ENCODE measurements around the gene PRKCD.

The PRKCD gene

DNA sequence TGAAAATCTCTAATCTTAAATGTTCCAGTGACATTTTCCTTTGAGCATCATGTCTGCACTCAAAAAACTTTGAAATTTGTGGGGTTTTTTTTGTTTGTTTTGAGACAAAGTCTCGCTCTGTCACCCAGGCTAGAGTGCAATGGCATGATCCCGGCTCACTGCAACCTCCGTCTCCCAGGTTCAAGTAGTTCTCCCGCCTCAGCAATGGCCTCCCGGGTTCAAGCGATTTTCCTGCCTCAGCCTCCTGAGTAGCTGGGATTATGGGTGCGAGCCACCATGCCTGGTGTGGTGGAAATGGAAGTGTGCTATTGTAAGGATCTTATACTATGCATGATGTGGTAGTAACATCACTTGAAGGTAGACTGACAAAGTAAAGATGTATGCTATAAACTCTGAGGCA is 52.3 kb downstream of the PRKCD start:
- H3K4me3 ChIP-seq (ENCODE audit: low read depth, low read length) = no peak overlapping the region
- no CpG with 5 or more reads among the region's 7 CpGs for whole genome bisulfite sequencing (ENCODE audit: extremely low coverage, insufficient coverage, insufficient read length)
- no peak overlapping the region for H4K8ac ChIP-seq (ENCODE audit: low read depth, low read length)
- H2BK12ac ChIP-seq (ENCODE audit: low read length) = no peak overlapping the region
- H3K4me1 ChIP-seq (ENCODE audit: control insufficient read depth in 1 of 2, insufficient read depth in 2 of 2, low read length in 2 of 2) = no peaks in the 10 kb centered on the region
- H2AFZ ChIP-seq (ENCODE audit: insufficient read depth, low read length, poor library complexity) = no peak overlapping the region
- no peak overlapping the region for H3K4ac ChIP-seq (ENCODE audit: low read depth, low read length)
- peaks cover 4% of the 10 kb centered on the region for H3K9me3 ChIP-seq (ENCODE audit: insufficient read depth, low read depth, low read length)
- no peak overlapping the region for H3K23ac ChIP-seq (ENCODE audit: low read length)
- no peaks in the 10 kb centered on the region for H3K36me3 ChIP-seq (ENCODE audit: control insufficient read depth in 1 of 2, insufficient read depth in 2 of 2, low read length in 2 of 2)
- H3K9ac ChIP-seq (ENCODE audit: low read length) = no peak overlapping the region
- no peaks in the 10 kb centered on the region for H3K27me3 ChIP-seq (ENCODE audit: insufficient read depth, low read length)
- H3K18ac ChIP-seq (ENCODE audit: low read length) = no peak overlapping the region
- H3K79me2 ChIP-seq (ENCODE audit: control insufficient read depth, insufficient read depth, low read length, poor library complexity) = no peaks in the 10 kb centered on the region
- no peak for DNase-seq
- H2AK5ac ChIP-seq (ENCODE audit: low read length) = no peak overlapping the region
- no peak overlapping the region for H2BK5ac ChIP-seq (ENCODE audit: low read depth, low read length, poor library complexity)
- H4K12ac ChIP-seq (ENCODE audit: low read depth, low read length) = no peak overlapping the region
- no peak overlapping the region for H3K14ac ChIP-seq (ENCODE audit: low read length)
- H4K91ac ChIP-seq (ENCODE audit: low read depth, low read length) = no peak overlapping the region
- H3K27ac ChIP-seq (ENCODE audit: low read depth, low read length) = no peak overlapping the region
- H2BK120ac ChIP-seq (ENCODE audit: insufficient read depth, low read length, poor library complexity) = no peak overlapping the region
- H3K79me1 ChIP-seq (ENCODE audit: low read length) = no peaks in the 10 kb centered on the region
- no peak overlapping the region for H3K4me2 ChIP-seq (ENCODE audit: low read length)

- no peak overlapping the region for H3K27ac ChIP-seq (ENCODE audit: low read depth, low read length)
- H3K18ac ChIP-seq (ENCODE audit: low read length) = no peak overlapping the region
- no peak overlapping the region for H3K23ac ChIP-seq (ENCODE audit: low read length)
- no peak overlapping the region for H3K14ac ChIP-seq (ENCODE audit: low read length)
- H3K27me3 ChIP-seq (ENCODE audit: insufficient read depth, low read length) = no peaks in the 10 kb centered on the region
- H3K4me2 ChIP-seq (ENCODE audit: low read length) = no peak overlapping the region
- H3K79me2 ChIP-seq (ENCODE audit: control insufficient read depth, insufficient read depth, low read length, poor library complexity) = no peaks in the 10 kb centered on the region
- H3K4me1 ChIP-seq (ENCODE audit: control insufficient read depth in 1 of 2, insufficient read depth in 2 of 2, low read length in 2 of 2) = no peaks in the 10 kb centered on the region
- no peak overlapping the region for H2AFZ ChIP-seq (ENCODE audit: insufficient read depth, low read length, poor library complexity)
- H4K8ac ChIP-seq (ENCODE audit: low read depth, low read length) = no peak overlapping the region
- no peak overlapping the region for H3K4me3 ChIP-seq (ENCODE audit: low read depth, low read length)
- no peak for DNase-seq
- H3K4ac ChIP-seq (ENCODE audit: low read depth, low read length) = no peak overlapping the region
- no peak overlapping the region for H2BK12ac ChIP-seq (ENCODE audit: low read length)
- no peak overlapping the region for H4K12ac ChIP-seq (ENCODE audit: low read depth, low read length)
- H3K79me1 ChIP-seq (ENCODE audit: low read length) = no peaks in the 10 kb centered on the region
- no peak overlapping the region for H2AK5ac ChIP-seq (ENCODE audit: low read length)
- no peak overlapping the region for H2BK120ac ChIP-seq (ENCODE audit: insufficient read depth, low read length, poor library complexity)
- no peak overlapping the region for H4K91ac ChIP-seq (ENCODE audit: low read depth, low read length)
- no peaks in the 10 kb centered on the region for H3K9me3 ChIP-seq (ENCODE audit: insufficient read depth, low read depth, low read length)
- H3K36me3 ChIP-seq (ENCODE audit: control insufficient read depth in 1 of 2, insufficient read depth in 2 of 2, low read length in 2 of 2) = no peaks in the 10 kb centered on the region
- no CpG with 5 or more reads among the region's 2 CpGs for WGBS (ENCODE audit: extremely low coverage, insufficient coverage, insufficient read length)
- no peak overlapping the region for H2BK5ac ChIP-seq (ENCODE audit: low read depth, low read length, poor library complexity)
- no peak overlapping the region for H3K9ac ChIP-seq (ENCODE audit: low read length)
These were observed 54.8 kb downstream of the PRKCD start for GRCh38 chr3:53215816-53216215.

GRCh38 chr3:53216723-53217122 is 55.7 kb downstream of the PRKCD start:
- H2BK5ac ChIP-seq (ENCODE audit: low read depth, low read length, poor library complexity) = no peak overlapping the region
- H2AK5ac ChIP-seq (ENCODE audit: low read length) = no peak overlapping the region
- no peak overlapping the region for H2BK12ac ChIP-seq (ENCODE audit: low read length)
- no peak overlapping the region for H4K91ac ChIP-seq (ENCODE audit: low read depth, low read length)
- H3K9ac ChIP-seq (ENCODE audit: low read length) = no peak overlapping the region
- no peak overlapping the region for H3K4me2 ChIP-seq (ENCODE audit: low read length)
- no peaks in the 10 kb centered on the region for H3K9me3 ChIP-seq (ENCODE audit: insufficient read depth, low read depth, low read length)
- H2BK120ac ChIP-seq (ENCODE audit: insufficient read depth, low read length, poor library complexity) = no peak overlapping the region
- no peak overlapping the region for H3K14ac ChIP-seq (ENCODE audit: low read length)
- H3K4me3 ChIP-seq (ENCODE audit: low read depth, low read length) = no peak overlapping the region
- no peak overlapping the region for H4K8ac ChIP-seq (ENCODE audit: low read depth, low read length)
- H3K27me3 ChIP-seq (ENCODE audit: insufficient read depth, low read length) = no peaks in the 10 kb centered on the region
- H3K4me1 ChIP-seq (ENCODE audit: control insufficient read depth in 1 of 2, insufficient read depth in 2 of 2, low read length in 2 of 2) = no peaks in the 10 kb centered on the region
- no peak overlapping the region for H3K27ac ChIP-seq (ENCODE audit: low read depth, low read length)
- H3K79me1 ChIP-seq (ENCODE audit: low read length) = no peaks in the 10 kb centered on the region
- no peak overlapping the region for H3K4ac ChIP-seq (ENCODE audit: low read depth, low read length)
- H3K23ac ChIP-seq (ENCODE audit: low read length) = no peak overlapping the region
- no peaks in the 10 kb centered on the region for H3K79me2 ChIP-seq (ENCODE audit: control insufficient read depth, insufficient read depth, low read length, poor library complexity)
- no peaks in the 10 kb centered on the region for H3K36me3 ChIP-seq (ENCODE audit: control insufficient read depth in 1 of 2, insufficient read depth in 2 of 2, low read length in 2 of 2)
- no peak overlapping the region for H3K18ac ChIP-seq (ENCODE audit: low read length)
- no peak for DNase-seq
- WGBS (ENCODE audit: extremely low coverage, insufficient coverage, insufficient read length) = no CpG with 5 or more reads among the region's 3 CpGs
- no peak overlapping the region for H2AFZ ChIP-seq (ENCODE audit: insufficient read depth, low read length, poor library complexity)
- no peak overlapping the region for H4K12ac ChIP-seq (ENCODE audit: low read depth, low read length)

- no peaks in the 10 kb centered on the region for H3K27me3 ChIP-seq (ENCODE audit: insufficient read depth, low read length)
- no peak overlapping the region for H3K9ac ChIP-seq (ENCODE audit: low read length)
- no peak overlapping the region for H4K8ac ChIP-seq (ENCODE audit: low read depth, low read length)
- H3K79me1 ChIP-seq (ENCODE audit: low read length) = no peaks in the 10 kb centered on the region
- H4K12ac ChIP-seq (ENCODE audit: low read depth, low read length) = no peak overlapping the region
- H3K4me3 ChIP-seq (ENCODE audit: low read depth, low read length) = no peak overlapping the region
- no peaks in the 10 kb centered on the region for H3K79me2 ChIP-seq (ENCODE audit: control insufficient read depth, insufficient read depth, low read length, poor library complexity)
- no peak overlapping the region for H3K23ac ChIP-seq (ENCODE audit: low read length)
- no peaks in the 10 kb centered on the region for H3K4me1 ChIP-seq (ENCODE audit: control insufficient read depth in 1 of 2, insufficient read depth in 2 of 2, low read length in 2 of 2)
- H2AFZ ChIP-seq (ENCODE audit: insufficient read depth, low read length, poor library complexity) = no peak overlapping the region
- no peak overlapping the region for H2AK5ac ChIP-seq (ENCODE audit: low read length)
- H3K14ac ChIP-seq (ENCODE audit: low read length) = no peak overlapping the region
- WGBS (ENCODE audit: extremely low coverage, insufficient coverage, insufficient read length) = no CpG with 5 or more reads among the region's 2 CpGs
- no peak overlapping the region for H3K18ac ChIP-seq (ENCODE audit: low read length)
- H3K4ac ChIP-seq (ENCODE audit: low read depth, low read length) = no peak overlapping the region
- H3K4me2 ChIP-seq (ENCODE audit: low read length) = no peak overlapping the region
- DNase-seq = no peak
- H4K91ac ChIP-seq (ENCODE audit: low read depth, low read length) = no peak overlapping the region
- no peak overlapping the region for H2BK5ac ChIP-seq (ENCODE audit: low read depth, low read length, poor library complexity)
- H2BK12ac ChIP-seq (ENCODE audit: low read length) = no peak overlapping the region
- H2BK120ac ChIP-seq (ENCODE audit: insufficient read depth, low read length, poor library complexity) = no peak overlapping the region
- no peak overlapping the region for H3K27ac ChIP-seq (ENCODE audit: low read depth, low read length)
- H3K9me3 ChIP-seq (ENCODE audit: insufficient read depth, low read depth, low read length) = no peaks in the 10 kb centered on the region
- H3K36me3 ChIP-seq (ENCODE audit: control insufficient read depth in 1 of 2, insufficient read depth in 2 of 2, low read length in 2 of 2) = no peaks in the 10 kb centered on the region
These were observed 56.2 kb downstream of the PRKCD start for GRCh38 chr3:53217175-53217574.

Data from trophoblast cell (in vitro differentiated cells and primary cell).